Activated CD8-positive, alpha-beta T cell treated with anti-CD3 and anti-CD28 coated beads, Interleukin-2, amount 10 ng/mL, durations not matched to agents 7 days and 5 days (primary cell): ENCODE measurements around the gene ZNF474. TPM values are rescaled to one million over a fixed set of nuclear protein-coding genes. Genes with fewer than 3 reads are reported as not detected.

ENCODE experiments used
- ATAC-seq: fragments of 150-1000 bp; cut with Tn5 transposase; one replicate; pipeline ENCODE4 v1.10.0; 2021; ENCODE audit warnings: moderate library complexity
- CTCF ChIA-PET: fragments of 350-600 bp; sonication (Branson Sonifier 250); formaldehyde crosslinking; loops from one replicate; lab custom pipeline; 2021; ENCODE audit warnings: antibody characterized with exemption; lab: Charles Lee
- POLR2A ChIA-PET: fragments of 350-600 bp; sonication (Branson Sonifier 250); formaldehyde crosslinking; loops from one replicate; lab custom pipeline; 2021; ENCODE audit warnings: antibody characterized with exemption; lab: Charles Lee
- DNase-seq: peaks from one replicate; pipeline ENCODE4 v3.0.0-alpha.2; 2020
- H3K27ac Mint-ChIP-seq: one replicate; pipeline ENCODE4 v1.8.0; 2021; ENCODE audit warnings: mild to moderate bottlenecking, mixed read lengths
- H3K27me3 Mint-ChIP-seq: one replicate; pipeline ENCODE4 v1.8.0; 2021; ENCODE audit warnings: low read depth, mixed read lengths
- H3K36me3 Mint-ChIP-seq: one replicate; pipeline ENCODE4 v1.8.0; 2021; ENCODE audit warnings: low read depth, mixed read lengths
- H3K4me1 Mint-ChIP-seq: one replicate; pipeline ENCODE4 v1.8.0; 2021; ENCODE audit warnings: low read depth, mixed read lengths
- H3K4me3 Mint-ChIP-seq: one replicate; pipeline ENCODE4 v1.8.0; 2021; ENCODE audit warnings: mild to moderate bottlenecking, mixed read lengths
- H3K9me3 Mint-ChIP-seq: one replicate; pipeline ENCODE4 v1.8.0; 2022; ENCODE audit warnings: mixed read lengths; ENCODE audit not compliant: insufficient read depth
- total RNA-seq, 2 experiments: library from RNA; stranded (reverse); gene quantifications; one replicate each; pipeline ENCODE4 v1.2.3, GENCODE V29; 2021

The ZNF474 gene
- total RNA-seq, 2 experiments from 2014 or later: not detected

- ChIA-PET CTCF (interaction anchor here (0.8 to 1.6 kb wide), 5 partner anchors 9 to 140 kb away, joined by 4 to 9 read pairs (median 4); partner anchors contain the start of gene SRFBP1), POLR2A (no interaction called here)
- H3K4me3 Mint-ChIP-seq: no peak overlapping the region
- DNase-seq (no peak), ATAC-seq (no peak)
- no peaks in the 10 kb centered on the region for H3K36me3 Mint-ChIP-seq
- H3K27ac Mint-ChIP-seq: no peak overlapping the region
- no peaks in the 10 kb centered on the region for H3K9me3 Mint-ChIP-seq
- peaks cover 3% of the 10 kb centered on the region for H3K27me3 Mint-ChIP-seq
- no peaks in the 10 kb centered on the region for H3K4me1 Mint-ChIP-seq
Observed at GRCh38 chr5:122101636-122102285, 27.6 kb upstream of the ZNF474 start.

- H3K4me3 Mint-ChIP-seq: no peak overlapping the region
- ChIA-PET POLR2A (no interaction called here), CTCF (interaction anchor here (1.4 to 1.6 kb wide), 2 partner anchors 137 to 139 kb away, joined by 4 to 5 read pairs; no protein-coding TSS in a partner anchor)
- peaks cover 5% of the 10 kb centered on the region for H3K27me3 Mint-ChIP-seq
- ATAC-seq: no peak
- no peaks in the 10 kb centered on the region for H3K36me3 Mint-ChIP-seq
- no peak overlapping the region for H3K27ac Mint-ChIP-seq
- no peaks in the 10 kb centered on the region for H3K4me1 Mint-ChIP-seq
- no peak for DNase-seq
- H3K9me3 Mint-ChIP-seq: no peaks in the 10 kb centered on the region
Observed at GRCh38 chr5:122102825-122103224, 26.5 kb upstream of the ZNF474 start.

GRCh38 chr5:122105909-122106308 is 23.4 kb upstream of the ZNF474 start:
- ChIA-PET CTCF (no interaction called here), POLR2A (no interaction called here)
- Mint-ChIP-seq H3K27ac (no peak overlapping the region), H3K36me3 (no peaks in the 10 kb centered on the region), H3K4me3 (no peak overlapping the region), H3K4me1 (no peaks in the 10 kb centered on the region), H3K9me3 (no peaks in the 10 kb centered on the region), H3K27me3 (peaks cover 8% of the 10 kb centered on the region)
- no peak for DNase-seq
- no peak for ATAC-seq

GRCh38 chr5:122107016-122107415 is 22.3 kb upstream of the ZNF474 start:
- ChIA-PET POLR2A (no interaction called here), CTCF (no interaction called here)
- Mint-ChIP-seq H3K27ac (no peak overlapping the region), H3K4me1 (no peaks in the 10 kb centered on the region), H3K9me3 (no peaks in the 10 kb centered on the region), H3K36me3 (no peaks in the 10 kb centered on the region), H3K4me3 (no peak overlapping the region), H3K27me3 (peaks cover 6% of the 10 kb centered on the region)
- DNase-seq: no peak
- ATAC-seq: no peak

- Mint-ChIP-seq H3K36me3 (no peaks in the 10 kb centered on the region), H3K27ac (no peak overlapping the region), H3K27me3 (peaks cover 6% of the 10 kb centered on the region), H3K9me3 (no peaks in the 10 kb centered on the region), H3K4me3 (no peak overlapping the region), H3K4me1 (no peaks in the 10 kb centered on the region)
- ATAC-seq: no peak
- ChIA-PET CTCF (interaction anchor here (1.6 kb wide), 1 partner anchor 9 kb away, joined by 4 read pairs; no protein-coding TSS in a partner anchor), POLR2A (no interaction called here)
- no peak for DNase-seq
Observed at GRCh38 chr5:122110987-122111386, 18.4 kb upstream of the ZNF474 start.

GRCh38 chr5:122111460-122111859 is 17.9 kb upstream of the ZNF474 start:
- DNase-seq: no peak
- ChIA-PET CTCF (interaction anchor here (1.6 kb wide), 1 partner anchor 10 kb away, joined by 4 read pairs; no protein-coding TSS in a partner anchor), POLR2A (no interaction called here)
- H3K27ac Mint-ChIP-seq: no peak overlapping the region
- peaks cover 6% of the 10 kb centered on the region for H3K27me3 Mint-ChIP-seq
- H3K9me3 Mint-ChIP-seq: no peaks in the 10 kb centered on the region
- H3K36me3 Mint-ChIP-seq: no peaks in the 10 kb centered on the region
- ATAC-seq: no peak
- no peaks in the 10 kb centered on the region for H3K4me1 Mint-ChIP-seq
- H3K4me3 Mint-ChIP-seq: no peak overlapping the region

GRCh38 chr5:122112063-122112462 is 17.3 kb upstream of the ZNF474 start:
- no peak for DNase-seq
- Mint-ChIP-seq H3K27ac (no peak overlapping the region), H3K27me3 (peaks cover 6% of the 10 kb centered on the region), H3K36me3 (no peaks in the 10 kb centered on the region), H3K9me3 (no peaks in the 10 kb centered on the region), H3K4me1 (no peaks in the 10 kb centered on the region), H3K4me3 (no peak overlapping the region)
- no peak for ATAC-seq
- POLR2A ChIA-PET: interaction anchor here (0.6 kb wide), 1 partner anchor 1432 kb away, joined by 3 read pairs; no protein-coding TSS in a partner anchor
- CTCF ChIA-PET: no interaction called here

- H3K4me3 Mint-ChIP-seq: no peak overlapping the region
- H3K4me1 Mint-ChIP-seq: no peaks in the 10 kb centered on the region
- H3K27ac Mint-ChIP-seq: no peak overlapping the region
- ATAC-seq (no peak), DNase-seq (no peak)
- no peaks in the 10 kb centered on the region for H3K9me3 Mint-ChIP-seq
- no peaks in the 10 kb centered on the region for H3K36me3 Mint-ChIP-seq
- POLR2A ChIA-PET: no interaction called here
- CTCF ChIA-PET: no interaction called here
- H3K27me3 Mint-ChIP-seq: peaks cover 4% of the 10 kb centered on the region
Observed at GRCh38 chr5:122112733-122113558, 16.4 kb upstream of the ZNF474 start.

- Mint-ChIP-seq H3K4me1 (no peaks in the 10 kb centered on the region), H3K36me3 (no peaks in the 10 kb centered on the region), H3K27me3 (peaks cover 4% of the 10 kb centered on the region), H3K4me3 (no peak overlapping the region), H3K9me3 (no peaks in the 10 kb centered on the region), H3K27ac (no peak overlapping the region)
- ChIA-PET CTCF (no interaction called here), POLR2A (no interaction called here)
- ATAC-seq (no peak), DNase-seq (no peak)
Observed at GRCh38 chr5:122114501-122114900, 14.8 kb upstream of the ZNF474 start.

- Mint-ChIP-seq H3K27ac (no peak overlapping the region), H3K4me3 (no peak overlapping the region), H3K9me3 (no peaks in the 10 kb centered on the region), H3K4me1 (no peaks in the 10 kb centered on the region), H3K27me3 (peaks cover 4% of the 10 kb centered on the region), H3K36me3 (no peaks in the 10 kb centered on the region)
- ChIA-PET POLR2A (no interaction called here), CTCF (no interaction called here)
- DNase-seq: no peak
- no peak for ATAC-seq
Observed at GRCh38 chr5:122118356-122118948, 10.9 kb upstream of the ZNF474 start.

GRCh38 chr5:122119205-122119604 is 10.1 kb upstream of the ZNF474 start:
- Mint-ChIP-seq H3K4me1 (no peaks in the 10 kb centered on the region), H3K9me3 (no peaks in the 10 kb centered on the region), H3K4me3 (no peak overlapping the region), H3K36me3 (no peaks in the 10 kb centered on the region), H3K27me3 (peaks cover 4% of the 10 kb centered on the region), H3K27ac (no peak overlapping the region)
- no peak for ATAC-seq
- ChIA-PET CTCF (no interaction called here), POLR2A (no interaction called here)
- no peak for DNase-seq

GRCh38 chr5:122120493-122120892 is 8.9 kb upstream of the ZNF474 start:
- Mint-ChIP-seq H3K27ac (no peak overlapping the region), H3K4me3 (no peak overlapping the region), H3K4me1 (no peaks in the 10 kb centered on the region), H3K36me3 (no peaks in the 10 kb centered on the region), H3K27me3 (peaks cover 2% of the 10 kb centered on the region), H3K9me3 (no peaks in the 10 kb centered on the region)
- ChIA-PET CTCF (no interaction called here), POLR2A (no interaction called here)
- DNase-seq (no peak), ATAC-seq (no peak)
